CD4-positive, alpha-beta T cell (primary cell): ENCODE data around the gene KIF15. TPM values are rescaled to one million over a fixed set of nuclear protein-coding genes. Genes with fewer than 3 reads are reported as not detected.

ENCODE experiments used
- ATAC-seq: fragments of 200-7000 bp; cut with Tn5 transposase; one replicate; pipeline ENCODE4 v1.10.0; 2022; ENCODE audit warnings: mild to moderate bottlenecking; ENCODE audit not compliant: poor library complexity
- CTCF ChIA-PET: fragments of 350-600 bp; sonication (Branson Sonifier 250); formaldehyde crosslinking; loops from one replicate; lab custom pipeline; 2021; ENCODE audit warnings: antibody characterized with exemption, inconsistent platforms; lab: Charles Lee
- POLR2A ChIA-PET: fragments of 350-600 bp; sonication (Branson Sonifier 250); formaldehyde crosslinking; loops from one replicate; lab custom pipeline; 2021; ENCODE audit warnings: antibody characterized with exemption, inconsistent platforms; lab: Charles Lee
- DNase-seq, 14 experiments: peaks; one replicate each; pipeline ENCODE4 v3.0.0-alpha.2; 2013 to 2020; ENCODE audit warnings: mixed read lengths in 2 of 14
- H3K27ac ChIP-seq, 2 donors: one replicate each; pipeline versions ENCODE4 v1.5.1 to v1.7.0; 2013; ENCODE audit warnings: low read length in 2 of 2, low read depth in 1 of 2, mild to moderate bottlenecking in 1 of 2
- H3K27me3 ChIP-seq, 2 experiments: 1 replicate in 1 of 2; 2 replicates in 1 of 2; pipeline versions ENCODE4 v1.6.1 to v1.7.0; 2013; ENCODE audit warnings: low read length in 2 of 2, control low read depth in 1 of 2, mild to moderate bottlenecking in 1 of 2, moderate library complexity in 1 of 2; ENCODE audit not compliant: insufficient read depth in 2 of 2, control insufficient read depth in 1 of 2
- H3K36me3 ChIP-seq: one replicate; pipeline ENCODE4 v1.6.1; 2013; ENCODE audit warnings: low read length, control low read depth; ENCODE audit not compliant: insufficient read depth
- H3K4me1 ChIP-seq: one replicate; pipeline ENCODE4 v1.6.1; 2013; ENCODE audit warnings: low read length, control low read depth; ENCODE audit not compliant: insufficient read depth
- H3K4me3 ChIP-seq: one replicate; pipeline ENCODE4 v1.5.1; 2013; ENCODE audit warnings: mild to moderate bottlenecking, low read length, moderate library complexity
- H3K9me3 ChIP-seq, 2 experiments: 1 replicate in 1 of 2; 2 replicates in 1 of 2; pipeline versions ENCODE4 v1.6.1 to v1.7.0; 2013; ENCODE audit warnings: low read length in 2 of 2, mild to moderate bottlenecking in 2 of 2, control low read depth in 1 of 2, moderate library complexity in 1 of 2; ENCODE audit not compliant: control insufficient read depth in 1 of 2, insufficient read depth in 1 of 2
- H3K27ac Mint-ChIP-seq: one replicate; pipeline ENCODE4 v1.8.0; 2020; ENCODE audit warnings: mixed read lengths
- H3K27me3 Mint-ChIP-seq: one replicate; pipeline ENCODE4 v1.8.0; 2021; ENCODE audit warnings: mixed read lengths
- H3K36me3 Mint-ChIP-seq: one replicate; pipeline ENCODE4 v1.8.0; 2021; ENCODE audit warnings: low read depth, mixed read lengths
- H3K4me1 Mint-ChIP-seq: one replicate; pipeline ENCODE4 v1.8.0; 2021; ENCODE audit warnings: low read depth, mixed read lengths
- H3K4me3 Mint-ChIP-seq: one replicate; pipeline ENCODE4 v1.8.0; 2020; ENCODE audit warnings: mild to moderate bottlenecking, mixed read lengths
- H3K9me3 Mint-ChIP-seq: one replicate; pipeline ENCODE4 v1.8.0; 2020; ENCODE audit warnings: mixed read lengths
- intact Hi-C, 2 experiments: fragments of 100-400 bp; cut with DNase I in 1 of 2; cut with micrococcal nuclease in 1 of 2; formaldehyde crosslinking; loops; one replicate each; pipeline versions ENCODE4 v1.15.1 to v1.9.0; 2023 to 2025; cut with DNase I, micrococcal nuclease
- total RNA-seq, 174 experiments: library from RNA in 2 of 174; stranded (reverse) in 2 of 174; gene quantifications; one replicate each; pipeline ENCODE4 v1.2.3 and lab custom pipeline; 2021 to 2026
- TF ChIP-seq, protein P1 (sequence below): fragments of 200-600 bp; IDR thresholded peaks from one replicate; pipeline ENCODE4 v1.8.0; 2022; ENCODE audit warnings: antibody characterized with exemption, mild to moderate bottlenecking

Gene KIF15
- total RNA-seq, 2 experiments from 2014 or later: 0.08 to 0.11 TPM

DNA sequence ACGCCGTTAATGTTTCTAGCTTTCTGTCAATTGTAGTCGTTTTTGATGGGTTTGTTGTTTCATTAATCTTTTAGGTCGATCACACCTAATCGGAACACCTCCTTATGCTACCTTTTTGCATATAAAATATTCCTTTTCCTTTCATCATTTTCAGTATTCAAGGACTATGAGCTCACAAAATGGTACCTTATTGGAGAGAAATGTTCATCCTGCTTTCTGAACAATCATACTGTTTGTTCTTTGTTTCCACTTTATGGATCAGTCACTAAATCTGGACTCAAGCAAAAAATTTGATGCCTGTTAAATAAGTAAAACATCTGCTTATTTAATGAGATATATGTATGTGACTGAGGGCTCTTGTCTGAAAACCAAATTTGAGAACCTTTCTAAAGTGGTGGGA, 1.1 kb downstream of the KIF15 start:
- intact Hi-C loops: loop anchor here in 1 of 2 experiments (2.0 to 10.0 kb wide), 4 partner anchors 50 to 1140 kb away; partner anchors contain the start of genes ANO10, ZKSCAN7 and ZNF502
- Mint-ChIP-seq H3K4me3 (peak overlapping the region; percentile 99), H3K4me1 (peaks cover 31% of the 10 kb centered on the region), H3K27me3 (no peaks in the 10 kb centered on the region), H3K36me3 (peaks cover 44% of the 10 kb centered on the region), H3K27ac (peak overlapping the region; percentile 94), H3K9me3 (peaks cover 4% of the 10 kb centered on the region)
- Histone ChIP-seq H3K27ac (no peak overlapping the region), H3K36me3 (no peaks in the 10 kb centered on the region), H3K9me3 (peaks cover 7% of the 10 kb centered on the region in 2 experiments), H3K4me3 (no peak overlapping the region), H3K27me3 (no peaks in the 10 kb centered on the region), H3K4me1 (peaks cover 16% of the 10 kb centered on the region)
- ATAC-seq: no peak
- POLR2A ChIA-PET: interaction anchor here (1.4 to 4.2 kb wide), 4 partner anchors 33 to 252 kb away, joined by 4 to 39 read pairs (median 16); partner anchors contain the start of genes ZNF197, ZNF501 and ZNF502
- CTCF ChIA-PET: no interaction called here
- DNase-seq: no peak
- TF ChIP-seq, protein P1, sequence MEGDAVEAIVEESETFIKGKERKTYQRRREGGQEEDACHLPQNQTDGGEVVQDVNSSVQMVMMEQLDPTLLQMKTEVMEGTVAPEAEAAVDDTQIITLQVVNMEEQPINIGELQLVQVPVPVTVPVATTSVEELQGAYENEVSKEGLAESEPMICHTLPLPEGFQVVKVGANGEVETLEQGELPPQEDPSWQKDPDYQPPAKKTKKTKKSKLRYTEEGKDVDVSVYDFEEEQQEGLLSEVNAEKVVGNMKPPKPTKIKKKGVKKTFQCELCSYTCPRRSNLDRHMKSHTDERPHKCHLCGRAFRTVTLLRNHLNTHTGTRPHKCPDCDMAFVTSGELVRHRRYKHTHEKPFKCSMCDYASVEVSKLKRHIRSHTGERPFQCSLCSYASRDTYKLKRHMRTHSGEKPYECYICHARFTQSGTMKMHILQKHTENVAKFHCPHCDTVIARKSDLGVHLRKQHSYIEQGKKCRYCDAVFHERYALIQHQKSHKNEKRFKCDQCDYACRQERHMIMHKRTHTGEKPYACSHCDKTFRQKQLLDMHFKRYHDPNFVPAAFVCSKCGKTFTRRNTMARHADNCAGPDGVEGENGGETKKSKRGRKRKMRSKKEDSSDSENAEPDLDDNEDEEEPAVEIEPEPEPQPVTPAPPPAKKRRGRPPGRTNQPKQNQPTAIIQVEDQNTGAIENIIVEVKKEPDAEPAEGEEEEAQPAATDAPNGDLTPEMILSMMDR: no peak

DNA sequence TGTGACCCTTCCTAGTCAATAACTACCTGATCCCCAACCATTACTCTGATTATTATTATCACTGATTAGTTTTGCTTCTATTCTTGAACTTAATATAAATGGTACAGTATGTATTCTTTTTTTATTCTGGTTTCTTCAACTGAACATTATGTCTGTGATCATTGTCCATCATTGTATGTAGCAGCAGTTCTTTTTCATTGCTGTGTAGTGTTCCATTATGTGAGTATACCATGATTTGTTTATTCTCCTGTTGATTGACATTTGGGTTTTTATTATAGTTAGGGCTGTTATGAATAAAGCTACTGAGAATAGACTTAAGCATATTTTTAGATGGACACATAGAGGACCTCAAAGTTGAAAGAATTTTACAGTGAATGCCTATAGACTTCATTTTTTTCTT, 2.7 kb downstream of the KIF15 start:
- H3K36me3 Mint-ChIP-seq: peaks cover 28% of the 10 kb centered on the region

DNA sequence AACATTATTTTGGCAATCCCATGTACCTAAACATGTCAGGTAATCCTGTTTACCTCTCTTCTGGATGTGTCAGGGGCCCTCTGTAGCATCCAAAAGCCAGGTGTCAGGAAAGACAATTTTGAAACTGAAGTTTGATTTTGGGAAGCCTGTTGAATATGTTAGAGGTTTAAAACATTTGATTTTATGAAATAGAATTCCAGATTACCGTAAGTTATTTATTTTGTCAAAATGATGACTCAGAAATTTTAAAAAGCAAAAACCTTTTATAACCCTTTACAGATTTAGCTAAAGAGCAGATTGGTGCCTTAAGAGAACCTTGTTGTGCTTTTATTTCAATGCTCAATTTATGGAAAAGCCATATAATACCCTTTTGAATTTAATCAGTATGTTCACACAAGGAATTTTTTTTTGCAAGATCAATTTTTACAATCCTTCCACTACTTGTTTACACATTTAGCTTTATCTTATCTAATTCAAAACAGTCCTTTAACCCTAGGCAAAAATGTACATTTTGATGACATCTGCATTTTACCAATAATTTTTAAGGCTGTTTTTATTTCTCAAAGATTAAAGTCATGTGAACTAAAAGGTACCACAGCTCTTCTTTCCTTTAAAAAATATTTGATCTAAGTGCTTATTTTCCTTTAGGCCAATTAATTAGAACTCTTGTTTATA, 10.0 kb downstream of the KIF15 start:
- H3K27ac Mint-ChIP-seq: no peak overlapping the region
- no peak overlapping the region for H3K27ac ChIP-seq
- peaks cover 6% of the 10 kb centered on the region for H3K9me3 Mint-ChIP-seq
- H3K27me3 Mint-ChIP-seq: no peaks in the 10 kb centered on the region
- no peaks in the 10 kb centered on the region for H3K4me1 Mint-ChIP-seq
- no peaks in the 10 kb centered on the region for H3K4me1 ChIP-seq
- peaks cover 14% of the 10 kb centered on the region for H3K36me3 Mint-ChIP-seq
- peaks cover 5 to 18% of the 10 kb centered on the region in 2 experiments for H3K9me3 ChIP-seq
- H3K4me3 Mint-ChIP-seq: no peak overlapping the region
- H3K4me3 ChIP-seq: no peak overlapping the region
- ATAC-seq (no peak), DNase-seq (no peak)
- TF ChIP-seq, protein P1: no peak
- intact Hi-C loops: no loop called here
- no peaks in the 10 kb centered on the region for H3K27me3 ChIP-seq
- CTCF ChIA-PET: no interaction called here
- no peaks in the 10 kb centered on the region for H3K36me3 ChIP-seq
- POLR2A ChIA-PET: no interaction called here

More for the DNA sequence above, 2.7 kb downstream of the KIF15 start:
- Histone ChIP-seq H3K4me1 (peaks cover 16% of the 10 kb centered on the region), H3K36me3 (no peaks in the 10 kb centered on the region), H3K27me3 (no peaks in the 10 kb centered on the region), H3K9me3 (peaks cover 0 to 4% of the 10 kb centered on the region in 2 experiments), H3K4me3 (no peak overlapping the region), H3K27ac (no peak overlapping the region)
- no peak for DNase-seq
- no peaks in the 10 kb centered on the region for H3K27me3 Mint-ChIP-seq
- ChIA-PET CTCF (no interaction called here), POLR2A (no interaction called here)
- ATAC-seq: no peak
- H3K27ac Mint-ChIP-seq: no peak overlapping the region
- peaks cover 3% of the 10 kb centered on the region for H3K9me3 Mint-ChIP-seq
- intact Hi-C loops: loop anchor here in 1 of 2 experiments (5.0 to 10.0 kb wide), 3 partner anchors 52 to 1142 kb away; partner anchors contain the start of genes ANO10, ZKSCAN7 and ZNF502
- H3K4me1 Mint-ChIP-seq: peaks cover 25% of the 10 kb centered on the region
- TF ChIP-seq, protein P1: no peak
- peak overlapping the region; percentile 46 for H3K4me3 Mint-ChIP-seq
